Hematopoietic multipotent progenitor cell treated with erythropoietin and hydrocortisone succinate and interleukin-3 and kit ligand, for 6 days (in vitro differentiated cells): ENCODE results near the gene GPRIN3.
"Not testable (repeated sequence)": the region's sequence is repeated elsewhere in the genome, so short reads cannot be mapped to it uniquely, and the experiment has no call there.

Experiments
- DNase-seq: peaks from one replicate; pipeline ENCODE4 v3.0.0-alpha.2; 2015

Gene GPRIN3

DNA sequence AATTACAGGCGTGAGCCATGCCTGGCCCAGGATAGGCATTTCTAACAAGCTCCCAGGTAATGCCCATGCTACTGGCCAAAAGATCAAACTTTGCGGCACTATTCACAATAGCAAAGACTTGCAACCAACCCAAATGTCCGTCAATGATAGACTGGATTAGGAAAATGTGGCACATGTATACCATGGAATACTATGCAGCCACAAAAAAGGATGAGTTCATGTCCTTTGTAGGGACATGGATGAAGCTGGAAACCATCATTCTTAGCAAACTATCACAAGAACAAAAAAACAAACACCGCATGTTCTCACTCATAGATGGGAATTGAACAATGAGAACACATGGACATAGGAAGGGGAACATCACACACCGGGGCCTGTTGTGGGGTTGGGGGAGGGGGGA, 1.6 kb upstream of the GPRIN3 start:
- not testable (repeated sequence) for DNase-seq

GRCh38 chr4:89308161-89308500, 531 bp upstream of the GPRIN3 start:
- peak; percentile 24 for DNase-seq

- DNase-seq, result no peak
Observed at GRCh38 chr4:89307178-89307445, 488 bp downstream of the GPRIN3 start.

DNA sequence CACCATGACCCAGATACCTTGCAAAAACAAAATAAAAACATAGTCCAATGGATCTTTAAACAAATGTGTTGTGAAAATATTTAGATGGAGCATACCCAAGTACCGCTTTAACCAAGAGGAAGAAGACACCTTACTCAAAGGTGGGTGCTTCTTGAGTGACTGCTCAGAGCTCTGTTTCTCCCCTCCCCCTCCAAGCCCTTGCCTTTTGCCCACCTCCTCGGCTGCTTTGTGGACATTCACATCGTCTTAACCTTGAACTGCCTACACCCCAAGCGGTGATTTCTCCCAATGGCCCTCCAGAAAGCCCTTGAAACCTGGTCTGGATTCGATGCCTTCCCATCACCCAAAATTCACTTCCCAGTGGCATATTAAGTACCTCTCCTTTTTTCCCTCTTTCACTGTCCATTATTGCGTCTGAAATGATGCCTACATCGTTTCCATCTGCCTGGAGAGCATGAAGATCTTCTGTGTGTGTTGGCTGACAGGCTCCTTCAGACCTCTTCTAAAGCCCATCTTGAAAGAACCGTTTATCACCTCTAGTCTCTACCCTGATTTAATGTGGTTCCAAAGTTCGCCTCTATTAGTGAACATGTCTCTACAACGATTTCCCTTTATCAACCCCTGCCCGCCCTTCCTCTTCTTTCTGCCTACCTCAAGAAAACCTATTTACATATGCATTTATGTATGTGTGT, 968 bp downstream of the GPRIN3 start:
- no peak for DNase-seq

GRCh38 chr4:89305712-89306437, 1.7 kb downstream of the GPRIN3 start:
- no peak for DNase-seq

DNA sequence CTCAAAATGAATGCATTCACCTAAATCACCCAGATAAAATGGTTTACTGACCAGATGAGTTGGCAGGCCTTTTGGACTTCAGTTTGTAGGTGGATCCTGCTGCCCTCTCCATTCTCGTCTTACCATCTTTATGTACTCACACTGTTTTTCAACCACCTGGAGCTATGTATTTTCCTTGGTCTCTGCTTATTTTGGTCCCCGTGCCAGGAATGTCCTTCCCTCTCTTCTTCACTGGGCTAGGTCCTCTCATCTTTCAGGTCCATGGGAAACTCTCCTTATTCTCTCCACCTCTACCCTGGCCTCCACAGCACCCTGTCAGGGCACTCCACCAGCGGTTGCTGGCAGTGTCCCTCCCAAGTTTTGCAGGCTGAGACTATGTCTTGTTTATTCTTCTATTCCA, 2.6 kb downstream of the GPRIN3 start:
- no peak for DNase-seq

DNA sequence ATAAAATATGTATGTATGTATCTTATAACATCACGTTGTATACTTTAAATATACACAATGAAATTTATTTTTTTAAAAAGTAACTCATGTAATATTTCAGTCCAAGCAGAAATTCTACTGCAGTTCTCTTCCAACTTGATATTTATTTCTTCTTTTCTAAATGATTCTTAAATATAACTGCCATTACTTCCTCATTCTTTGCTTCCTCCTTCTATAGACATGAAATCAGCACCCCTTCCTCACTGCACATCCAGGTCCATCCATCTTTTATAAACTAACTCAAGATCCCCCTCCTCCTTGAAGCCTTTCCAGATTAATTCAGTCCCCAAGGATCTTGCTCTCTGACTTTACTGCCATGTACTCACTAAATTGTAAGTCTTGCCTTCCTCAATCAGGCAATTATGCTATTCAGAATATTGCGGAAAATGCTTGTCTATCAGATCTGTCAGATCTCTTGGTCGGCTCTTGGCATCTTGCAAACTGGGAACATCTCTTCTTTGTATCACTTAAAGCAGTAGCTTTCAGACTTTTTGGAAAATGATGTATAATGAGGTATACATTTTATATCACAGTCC, 3.7 kb downstream of the GPRIN3 start:
- no peak for DNase-seq

- no peak for DNase-seq
Observed at GRCh38 chr4:89303177-89303576, 4.4 kb downstream of the GPRIN3 start.

DNA sequence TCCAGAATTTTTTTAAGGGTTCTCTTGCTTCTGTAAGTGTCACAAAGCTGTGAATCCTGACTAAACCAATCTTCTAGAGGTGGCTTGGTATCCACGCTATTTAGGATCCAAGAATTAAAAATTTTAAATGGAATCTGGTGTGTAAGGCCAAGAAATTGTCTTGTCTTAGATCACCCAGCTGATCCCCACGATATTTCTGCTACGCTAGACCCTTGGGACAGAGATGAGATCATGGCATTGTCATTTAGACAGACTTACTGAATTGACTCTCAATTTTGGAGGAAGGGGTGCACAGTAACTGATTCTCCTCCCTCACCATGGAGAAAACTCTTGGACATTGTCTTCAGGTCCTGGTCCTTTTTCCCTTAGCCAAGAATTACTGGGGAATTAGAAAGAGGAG, 5.7 kb downstream of the GPRIN3 start:
- DNase-seq, result no peak

DNA sequence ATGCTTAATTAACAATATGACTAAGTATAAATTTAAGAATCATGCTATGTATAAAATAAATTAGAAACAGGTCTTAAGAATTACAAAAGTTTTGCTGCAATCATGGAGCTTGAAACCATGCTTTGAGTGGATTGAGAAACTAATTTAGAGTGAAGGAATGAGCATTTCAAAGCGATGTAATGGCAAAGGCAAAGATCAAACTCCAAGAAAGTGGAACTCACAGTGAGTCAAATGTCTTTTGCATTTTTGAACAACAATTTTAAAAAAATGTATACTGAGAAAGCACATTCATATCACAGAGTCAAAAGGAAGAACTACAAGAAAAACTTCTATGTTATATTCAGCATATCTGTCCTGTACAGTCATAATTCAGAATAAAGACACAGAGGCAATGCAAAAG, 6.6 kb downstream of the GPRIN3 start:
- DNase-seq, result no peak

- DNase-seq, result no peak
Observed at GRCh38 chr4:89300499-89300898, 7.1 kb downstream of the GPRIN3 start.

GRCh38 chr4:89300060-89300459, 7.5 kb downstream of the GPRIN3 start:
- no peak for DNase-seq

- peak; percentile 80 for DNase-seq
Observed at GRCh38 chr4:89299153-89299791, 8.3 kb downstream of the GPRIN3 start.

DNA sequence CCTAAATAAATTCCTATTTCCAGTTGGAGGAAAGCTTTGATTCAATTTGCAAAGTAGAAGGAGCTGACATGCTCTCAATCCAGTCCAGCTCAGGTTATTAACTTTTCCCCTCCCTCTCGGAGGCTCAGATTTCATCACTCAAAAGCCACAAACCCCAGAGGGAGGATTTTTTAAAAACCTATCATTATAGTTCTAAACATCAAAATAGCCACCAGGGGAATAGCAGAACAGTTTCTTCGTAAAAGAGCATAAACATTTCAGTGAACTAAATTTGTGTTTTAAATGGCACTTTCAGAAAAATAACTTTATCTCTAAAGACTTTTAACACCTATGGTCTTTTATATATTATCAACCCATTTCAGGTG, 8.8 kb downstream of the GPRIN3 start:
- DNase-seq, result peak; percentile 42

DNA sequence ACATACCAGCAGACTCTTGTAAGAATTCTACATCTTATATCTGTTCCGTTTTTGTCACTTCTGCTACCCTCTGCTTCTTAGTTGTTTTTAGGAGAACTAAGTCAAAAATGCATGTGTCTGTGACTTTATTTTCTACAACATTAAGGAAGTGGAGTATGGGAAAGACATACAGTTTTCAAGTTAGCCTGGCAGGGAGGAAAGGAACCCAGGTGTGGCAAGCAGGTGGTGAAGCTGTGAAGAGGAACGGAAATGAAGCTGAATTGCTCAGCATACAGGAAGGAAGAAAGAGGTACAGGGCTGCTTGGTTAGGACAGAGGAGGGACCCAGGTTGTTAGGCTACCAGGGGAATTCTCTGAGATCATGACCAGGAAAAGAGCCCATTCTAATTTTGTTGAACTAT, 9.4 kb downstream of the GPRIN3 start:
- DNase-seq, result no peak

DNA sequence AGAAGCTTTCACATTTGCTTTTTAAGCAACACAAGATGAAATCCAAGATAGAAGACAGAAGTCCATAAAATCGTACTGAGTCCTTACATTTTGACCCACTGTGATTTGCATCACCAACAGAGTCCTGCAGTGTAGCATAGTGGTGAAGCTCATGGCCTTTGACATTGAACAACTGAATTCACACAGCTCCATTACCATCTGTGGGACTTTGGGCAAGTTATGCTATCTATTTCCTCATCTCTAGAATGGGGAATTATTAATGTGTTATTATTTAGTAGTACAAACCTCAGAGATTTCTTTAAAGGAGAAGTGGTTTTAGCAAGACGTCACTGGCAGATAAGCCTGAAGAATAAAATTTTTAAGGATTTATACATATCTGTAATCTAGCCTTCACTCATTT, 10.7 kb downstream of the GPRIN3 start:
- DNase-seq, result peak; percentile 17

GRCh38 chr4:89296399-89296798, 11.2 kb downstream of the GPRIN3 start:
- DNase-seq, result no peak

DNA sequence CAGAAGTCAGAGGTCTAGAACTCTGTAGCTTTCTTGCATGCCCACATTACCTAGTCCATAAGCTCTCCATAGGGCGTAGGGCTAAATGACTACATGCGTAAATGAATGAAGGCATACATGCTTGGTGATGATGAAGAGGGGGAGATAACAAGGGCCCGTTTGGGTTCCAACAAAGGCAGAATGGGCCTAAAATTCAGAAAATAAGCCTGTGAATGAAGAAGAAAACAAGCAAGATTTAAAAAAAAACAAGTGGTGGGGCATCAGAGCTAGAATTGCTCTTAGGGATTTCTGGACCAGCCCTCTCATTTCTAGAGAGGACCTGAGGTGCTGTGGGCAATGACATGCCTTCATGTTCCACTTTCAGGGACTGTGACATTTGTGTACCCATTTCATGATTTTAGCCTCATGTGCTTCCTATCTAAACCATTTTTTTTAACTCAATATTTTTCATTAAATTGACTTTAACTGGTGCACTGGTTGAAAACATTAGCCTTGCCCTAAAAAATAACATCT, 12.1 kb downstream of the GPRIN3 start:
- no peak for DNase-seq

GRCh38 chr4:89294573-89295269, 12.9 kb downstream of the GPRIN3 start:
- peak; percentile 25 for DNase-seq

DNA sequence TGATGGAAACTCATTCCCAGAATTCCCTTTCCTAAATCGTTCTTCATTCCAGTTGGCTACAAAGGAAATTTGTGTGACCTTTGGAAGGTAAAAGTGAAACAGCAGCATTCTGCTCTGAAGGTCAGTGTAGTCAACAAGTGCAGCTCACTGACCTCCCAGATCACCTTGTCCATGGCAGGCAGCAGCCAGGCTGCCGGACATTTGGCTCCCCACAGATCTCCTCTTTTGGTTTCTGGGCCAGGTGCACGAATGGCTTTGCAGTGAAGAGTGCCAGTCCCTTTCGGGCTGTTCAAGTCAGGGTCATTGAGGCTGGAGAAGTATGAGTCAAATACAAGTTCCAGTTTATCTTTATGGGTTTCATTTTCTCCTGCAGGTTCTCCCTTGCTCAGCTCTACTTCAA, 14.3 kb downstream of the GPRIN3 start:
- no peak for DNase-seq

- no peak for DNase-seq
Observed at GRCh38 chr4:89290727-89291516, 16.7 kb downstream of the GPRIN3 start.

DNA sequence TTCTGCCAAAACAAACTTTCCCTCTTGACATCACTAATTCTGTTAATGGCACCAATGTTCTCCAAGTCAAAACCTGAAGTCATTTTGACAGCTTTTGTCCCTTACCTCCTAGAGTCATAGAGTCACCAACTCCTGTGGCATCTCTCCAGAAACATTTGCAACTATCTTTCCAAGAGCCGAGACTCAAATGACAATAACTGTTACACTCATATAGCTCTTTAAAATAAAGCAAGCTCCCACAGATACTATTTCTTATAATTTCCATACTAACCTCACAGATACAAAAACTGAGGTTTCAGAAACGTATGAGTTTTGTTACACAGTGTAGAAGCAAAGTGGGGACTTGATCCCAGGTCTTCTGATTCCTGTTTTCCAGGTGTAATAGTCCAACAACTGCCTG, 18.3 kb downstream of the GPRIN3 start:
- DNase-seq, result no peak

DNA sequence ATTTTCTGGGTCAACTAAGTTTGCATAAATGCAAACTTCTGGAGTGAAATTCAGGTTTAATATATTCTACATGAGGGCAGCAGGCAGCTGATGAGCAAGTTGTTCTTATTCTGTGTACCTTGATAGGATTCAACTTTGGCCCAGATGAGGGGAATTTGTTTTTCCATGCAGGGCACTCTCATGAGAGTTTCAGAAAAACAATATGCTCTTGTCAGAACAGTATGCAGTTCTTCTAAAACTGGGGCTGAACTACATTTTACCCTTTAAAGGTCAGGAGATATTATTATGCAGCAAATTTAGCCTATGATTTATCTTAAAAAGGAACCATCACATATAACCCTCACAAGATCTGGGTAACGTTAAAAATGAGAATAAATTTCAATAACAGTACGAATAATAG, 19.2 kb downstream of the GPRIN3 start:
- DNase-seq, result no peak
